ENCODE results near the gene REPS2.
"Not testable (repeated sequence)": the region's sequence is repeated elsewhere in the genome, so short reads cannot be mapped to it uniquely, and the experiment has no call there.

The REPS2 gene

GRCh38 chrX:16946361-16946964, at the start of gene REPS2:
TSS of gene REPS2 (plus strand) at chrX:16946658. CDS start at chrX:16946862, 204 bp downstream.
- DNase-seq (ENCODE audit: low read depth, low spot score): peak; percentile 81

- DNase-seq (ENCODE audit: low read depth, low spot score): no peak
These were observed 49.0 kb upstream of the REPS2 start for GRCh38 chrX:16897445-16897844.

- no peak for DNase-seq (ENCODE audit: low read depth, low spot score)
These were observed 43.0 kb upstream of the REPS2 start for GRCh38 chrX:16903274-16904022.

- no peak for DNase-seq (ENCODE audit: low read depth, low spot score)
These were observed 36.1 kb upstream of the REPS2 start for GRCh38 chrX:16910376-16910775.

- no peak for DNase-seq (ENCODE audit: low read depth, low spot score)
These were observed 32.4 kb upstream of the REPS2 start for GRCh38 chrX:16914058-16914457.

- no peak for DNase-seq (ENCODE audit: low read depth, low spot score)
These were observed 29.9 kb upstream of the REPS2 start for GRCh38 chrX:16916561-16916960.

- DNase-seq (ENCODE audit: low read depth, low spot score): no peak
These were observed 29.3 kb upstream of the REPS2 start for GRCh38 chrX:16917120-16917519.

- no peak for DNase-seq (ENCODE audit: low read depth, low spot score)
These were observed 27.5 kb upstream of the REPS2 start for GRCh38 chrX:16918979-16919378.

- DNase-seq (ENCODE audit: low read depth, low spot score): no peak
These were observed 26.4 kb upstream of the REPS2 start for GRCh38 chrX:16920075-16920474.

- no peak for DNase-seq (ENCODE audit: low read depth, low spot score)
These were observed 23.3 kb upstream of the REPS2 start for GRCh38 chrX:16923157-16923556.

- no peak for DNase-seq (ENCODE audit: low read depth, low spot score)
These were observed 21.6 kb upstream of the REPS2 start for GRCh38 chrX:16924631-16925480.

GRCh38 chrX:16930392-16930791, 16.1 kb upstream of the REPS2 start:
- no peak for DNase-seq (ENCODE audit: low read depth, low spot score)

- DNase-seq (ENCODE audit: low read depth, low spot score): no peak
These were observed 15.1 kb upstream of the REPS2 start for GRCh38 chrX:16931371-16931770.

GRCh38 chrX:16931855-16932575, 14.4 kb upstream of the REPS2 start:
- no peak for DNase-seq (ENCODE audit: low read depth, low spot score)

- DNase-seq (ENCODE audit: low read depth, low spot score): no peak
These were observed 12.3 kb upstream of the REPS2 start for GRCh38 chrX:16934185-16934584.

- peak; percentile 5 for DNase-seq (ENCODE audit: low read depth, low spot score)
These were observed 609 bp downstream of the REPS2 start for GRCh38 chrX:16946971-16947562.

GRCh38 chrX:16950423-16950822, 4.0 kb downstream of the REPS2 start:
- DNase-seq (ENCODE audit: low read depth, low spot score): no peak

- peak; percentile 16 for DNase-seq (ENCODE audit: low read depth, low spot score)
These were observed 7.3 kb downstream of the REPS2 start for GRCh38 chrX:16953606-16954211.

GRCh38 chrX:16957751-16958150, 11.3 kb downstream of the REPS2 start:
- no peak for DNase-seq (ENCODE audit: low read depth, low spot score)

GRCh38 chrX:16958356-16958755, 11.9 kb downstream of the REPS2 start:
- DNase-seq (ENCODE audit: low read depth, low spot score): no peak

- DNase-seq (ENCODE audit: low read depth, low spot score): not testable (repeated sequence)
These were observed 16.2 kb downstream of the REPS2 start for GRCh38 chrX:16962661-16963060.

All from astrocyte of the hippocampus (primary cell).